GM12873 (cell line): Measurements from ENCODE around the gene LYPD4.

Experiments
- CTCF ChIP-seq: IDR thresholded peaks from 2 replicates; pipeline ENCODE4 v1.5.1; 2012; ENCODE audit warnings: low read depth, mild to moderate bottlenecking, moderate library complexity, low read length, control low read depth; ENCODE audit not compliant: insufficient read depth; ENCODE audit errors: missing control alignments

The LYPD4 gene

GRCh38 chr19:41845001-41845050 is 343 bp upstream of the LYPD4 start, which contains the start of gene DMRTC2:
DMRTC2 (plus strand) TSS chr19:41845042; CDS start chr19:41847429, 2,387 bp downstream.
- TF ChIP-seq CTCF, result no peak

- no peak for TF ChIP-seq CTCF
Measured at GRCh38 chr19:41843371-41843770, 1.1 kb downstream of the LYPD4 start.

- no peak for TF ChIP-seq CTCF
Measured at GRCh38 chr19:41839211-41839610, 5.3 kb downstream of the LYPD4 start.

- TF ChIP-seq CTCF, result no peak
Measured at GRCh38 chr19:41837981-41838708, 6.3 kb downstream of the LYPD4 start.

- peak; percentile 83 for TF ChIP-seq CTCF
Measured at GRCh38 chr19:41821003-41821735, 23.3 kb downstream of the LYPD4 start.

- TF ChIP-seq CTCF, result no peak
Measured at GRCh38 chr19:41816761-41817160, 27.7 kb downstream of the LYPD4 start.

- no peak for TF ChIP-seq CTCF
Measured at GRCh38 chr19:41815301-41815700, 29.2 kb downstream of the LYPD4 start.
